Suprapubic skin (tissue), 4 donors: ENCODE measurements around the gene PACRG.

ENCODE experiments used
- CTCF ChIP-seq, 2 donors: fragments of 200-600 bp in 1 of 2; fragments of 450-650 bp in 1 of 2; sonication (generic) in 1 of 2; IDR thresholded peaks; one replicate each; pipeline ENCODE4 v1.5.1; 2016 to 2019; ENCODE audit warnings: antibody characterized with exemption in 2 of 2, mild to moderate bottlenecking in 1 of 2, moderate library complexity in 1 of 2
- POLR2A ChIP-seq, 2 donors: fragments of 450-650 bp; IDR thresholded peaks; one replicate each; pipeline ENCODE4 v1.6.1; 2017; ENCODE audit warnings: antibody characterized with exemption in 2 of 2, mild to moderate bottlenecking in 2 of 2, moderate library complexity in 2 of 2
- POLR2AphosphoS5 ChIP-seq, 3 donors: sonication (generic); formaldehyde crosslinking; IDR thresholded peaks; one replicate each; pipeline ENCODE4 v1.6.1; 2017; ENCODE audit warnings: antibody characterized with exemption in 3 of 3

GRCh38 chr6:162998777-162999176 is 271.0 kb downstream of the PACRG start:
- TF ChIP-seq POLR2A (IDR thresholded peaks at IDR 0.05), result no peak
- no peak for TF ChIP-seq CTCF (IDR thresholded peaks at IDR 0.05)
- TF ChIP-seq POLR2AphosphoS5 (IDR thresholded peaks at IDR 0.05), result no peak
